Inferior parietal cortex (tissue), 1 donor: Measurements from ENCODE around the gene SF1.
A peak's percentile ranks its signal among the peaks of the same experiment; 100 is the strongest.

ENCODE experiments used
- DNase-seq: peaks from one replicate; pipeline ENCODE4 v3.0.0-alpha.2; 2016; ENCODE audit errors: extremely low spot score

The SF1 gene

DNA sequence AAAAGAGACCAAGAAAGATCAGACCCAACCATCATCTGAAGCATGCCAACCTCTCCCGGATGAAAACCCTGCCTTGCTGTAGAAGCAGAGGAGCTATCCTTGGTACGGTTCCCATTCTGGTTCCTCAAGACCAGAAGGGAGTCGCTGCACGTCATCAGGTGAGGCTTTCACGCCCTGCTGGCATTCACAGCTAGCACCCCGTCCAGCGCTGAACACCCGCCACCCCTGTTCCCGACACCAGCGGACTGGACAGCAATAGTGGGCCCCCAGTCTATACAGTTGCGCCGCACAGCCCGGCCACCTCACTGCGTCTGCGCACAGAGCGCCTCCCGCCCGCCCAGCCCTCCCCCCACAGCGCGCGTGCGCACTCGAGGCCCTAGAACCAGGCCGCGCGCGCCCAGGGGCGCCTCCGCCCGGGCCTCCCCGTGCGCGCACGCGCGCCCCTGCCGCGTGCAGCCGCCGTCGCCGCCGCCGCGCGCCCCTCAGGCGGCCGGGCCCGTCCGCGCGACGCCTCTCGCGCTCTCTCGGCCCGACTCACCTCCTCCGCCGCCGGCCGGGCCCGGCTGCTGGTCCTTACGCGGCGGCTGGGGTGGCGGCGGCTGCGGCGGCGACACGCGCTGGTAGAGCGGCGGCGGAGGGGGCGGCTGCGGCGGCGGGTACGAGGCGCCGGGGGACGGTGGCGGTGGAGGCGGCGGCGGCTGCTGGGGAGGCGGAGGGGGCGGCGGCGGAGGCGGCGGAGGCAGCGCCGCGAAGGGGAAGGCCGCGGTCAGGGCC lies 706 bp downstream of the SF1 start:
- DNase-seq: peak; percentile 84

- no peak for DNase-seq
Measured at GRCh38 chr11:64776875-64777274, 1.5 kb downstream of the SF1 start.

DNA sequence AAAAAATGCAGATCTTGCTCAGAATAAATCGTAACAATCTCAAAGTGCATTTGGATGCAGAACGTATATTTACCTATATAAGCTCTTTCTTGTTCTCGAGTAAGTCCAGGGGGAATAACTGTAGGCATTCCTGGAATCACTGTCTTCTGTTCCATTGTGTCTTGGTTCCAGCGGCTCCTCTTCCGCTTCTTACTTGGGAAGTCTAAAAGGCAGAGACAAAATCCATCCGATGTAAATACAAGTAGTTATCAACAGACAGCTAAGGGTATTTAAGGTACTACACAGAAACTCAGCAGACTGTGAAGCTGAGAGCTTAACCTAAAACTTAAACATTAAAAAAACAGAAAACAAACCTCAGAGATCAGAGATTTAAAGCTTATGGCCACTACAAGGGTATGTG lies 1.9 kb downstream of the SF1 start:
- DNase-seq: no peak

GRCh38 chr11:64774144-64774543 lies 4.2 kb downstream of the SF1 start:
- no peak for DNase-seq

DNA sequence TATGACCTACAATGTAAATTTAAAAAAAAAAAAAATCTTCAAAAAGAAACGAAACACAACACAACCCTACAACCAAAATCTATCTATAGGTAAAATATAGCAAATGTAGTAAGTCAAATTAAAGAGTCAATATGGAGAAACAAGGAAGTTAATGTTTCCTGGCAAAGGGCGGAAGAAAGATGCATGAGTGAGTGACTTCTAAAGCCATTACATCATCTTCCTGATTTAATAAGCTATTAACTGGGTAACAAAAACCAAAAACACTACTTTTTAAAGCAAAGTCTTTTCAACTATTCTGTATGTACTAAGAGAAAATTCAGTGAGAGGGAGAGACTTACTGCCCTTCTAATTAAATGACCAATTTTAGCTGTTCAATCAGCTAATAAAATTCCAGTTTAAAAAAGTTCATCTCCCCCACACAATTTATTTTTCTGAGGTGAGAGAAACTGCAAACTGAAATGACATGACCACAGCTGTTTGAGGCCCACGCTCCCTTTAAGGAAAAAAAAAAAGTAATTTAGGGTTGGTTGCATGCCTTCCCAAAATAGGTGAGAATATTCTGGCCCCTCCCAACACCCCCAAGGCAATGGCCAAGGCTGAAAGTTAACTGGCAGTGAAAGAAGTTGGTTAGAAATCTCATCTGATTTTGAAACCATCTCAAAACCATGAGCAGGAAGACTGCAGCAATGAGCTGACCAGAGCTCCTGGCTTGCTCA lies 5.9 kb downstream of the SF1 start:
- no peak for DNase-seq

DNA sequence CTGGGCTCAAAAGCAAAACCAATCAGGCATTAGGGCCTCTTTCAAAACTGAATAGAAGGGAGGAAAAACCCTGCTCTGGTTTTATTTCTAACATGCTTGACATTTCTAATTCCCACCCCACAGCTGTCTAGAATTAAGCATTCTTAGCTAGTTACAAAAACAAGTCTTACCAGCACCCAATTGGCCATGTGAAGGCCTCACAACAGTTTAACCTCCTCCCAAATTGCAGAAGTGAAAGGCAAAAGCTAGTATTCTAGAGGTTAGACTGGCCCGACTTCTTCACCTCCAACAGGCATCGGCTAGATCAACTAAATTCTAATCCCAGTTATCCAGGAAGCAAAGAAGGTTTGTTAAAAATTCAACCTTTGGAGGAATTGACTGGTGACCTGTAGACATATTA lies 6.5 kb downstream of the SF1 start:
- no peak for DNase-seq

DNA sequence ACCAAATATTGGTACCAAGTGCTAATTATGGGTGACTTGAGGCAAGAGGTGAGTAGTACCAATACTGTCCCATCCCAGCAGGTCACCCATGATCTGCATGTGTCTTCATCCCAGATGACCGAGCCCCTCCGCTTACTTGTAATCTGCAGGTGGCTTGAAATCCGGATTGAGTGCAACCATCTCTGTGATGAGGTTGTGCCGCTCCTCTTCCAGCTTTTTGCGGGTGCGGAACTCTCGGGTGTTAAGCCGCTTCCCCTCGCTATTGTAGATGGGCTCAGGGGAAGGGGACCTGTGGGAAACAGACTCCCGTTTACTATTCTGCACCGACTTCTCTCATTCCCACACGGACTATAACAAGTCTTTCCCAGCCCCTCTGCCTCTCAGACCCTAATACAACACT lies 8.2 kb downstream of the SF1 start:
- DNase-seq: no peak

GRCh38 chr11:64769283-64769682 lies 9.1 kb downstream of the SF1 start:
- no peak for DNase-seq

GRCh38 chr11:64768300-64768694 lies 10.0 kb downstream of the SF1 start:
- DNase-seq: no peak

DNA sequence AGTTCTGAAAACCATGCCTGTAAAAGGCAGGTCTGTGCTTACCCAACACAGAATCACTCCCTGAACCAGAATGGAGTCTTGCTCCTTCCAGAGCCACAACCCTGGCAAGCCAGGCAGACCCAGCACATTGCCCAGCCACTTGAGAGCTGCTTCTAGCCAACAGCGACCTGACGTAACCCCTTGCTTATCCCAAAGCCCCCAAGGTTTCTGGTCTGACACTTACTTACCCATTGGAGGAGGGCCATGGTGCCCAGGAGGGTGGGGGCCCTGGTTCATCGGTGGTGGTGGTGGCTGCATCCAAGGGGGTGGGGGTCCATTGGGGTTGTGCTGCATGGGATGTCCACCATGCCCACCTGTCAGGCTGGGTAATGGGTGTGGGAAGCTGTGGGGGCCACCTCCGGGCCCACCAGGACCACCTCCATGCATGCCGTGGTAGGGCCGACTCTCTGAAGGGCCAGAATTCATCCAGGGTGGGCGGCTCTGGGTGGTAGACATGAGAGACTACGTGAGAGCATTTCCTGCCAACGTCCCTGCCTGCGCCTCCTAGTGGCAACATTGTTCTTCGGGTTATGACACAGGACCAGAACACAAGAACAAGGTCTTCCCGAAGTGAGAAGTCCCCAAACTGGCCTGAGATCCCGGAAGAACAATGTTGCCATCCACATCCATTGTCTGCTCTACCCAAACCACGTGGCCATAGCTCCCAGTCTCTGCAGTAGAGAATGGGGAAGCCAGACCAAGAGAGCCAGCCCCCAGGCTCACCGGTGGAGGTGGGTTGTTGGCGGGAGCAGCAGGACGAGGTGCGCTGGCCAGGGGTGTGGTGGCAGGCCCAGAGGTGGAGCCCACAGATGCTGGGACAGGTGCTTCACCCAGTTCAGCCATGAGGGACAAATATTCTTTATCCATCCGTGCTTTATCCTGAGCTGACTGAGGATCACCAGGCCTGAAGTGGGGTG lies 10.7 kb downstream of the SF1 start:
- DNase-seq: no peak

GRCh38 chr11:64766881-64767280 lies 11.5 kb downstream of the SF1 start:
- no peak for DNase-seq

- no peak for DNase-seq
Measured at GRCh38 chr11:64765851-64766665, 12.3 kb downstream of the SF1 start.

DNA sequence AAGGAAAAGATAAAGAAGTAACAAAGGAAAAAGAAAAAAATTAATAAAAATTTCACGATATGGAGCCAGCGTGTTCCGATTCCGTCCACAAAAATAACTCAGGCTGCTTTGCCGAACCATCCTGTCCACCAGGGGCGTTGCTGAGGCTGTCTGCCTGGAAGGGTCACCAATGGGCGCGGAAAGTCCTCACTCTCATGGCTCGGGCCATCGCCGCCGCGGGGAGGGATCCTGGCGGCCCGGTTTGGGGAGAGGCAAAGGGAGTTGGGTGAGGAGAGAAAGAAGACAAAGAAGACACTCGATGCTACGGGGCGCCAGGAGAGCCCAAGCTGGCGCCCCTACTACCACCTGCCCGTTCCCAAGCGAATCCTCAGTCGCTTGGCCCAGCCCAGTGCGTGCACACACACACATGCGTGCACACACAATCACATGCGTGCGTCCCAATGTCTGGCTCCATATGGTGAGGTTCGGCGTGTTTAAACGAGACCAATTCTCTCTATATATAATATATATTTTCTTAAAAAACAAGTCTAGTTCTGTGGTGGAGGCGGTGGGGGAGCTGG lies 13.0 kb downstream of the SF1 start:
- DNase-seq: no peak

DNA sequence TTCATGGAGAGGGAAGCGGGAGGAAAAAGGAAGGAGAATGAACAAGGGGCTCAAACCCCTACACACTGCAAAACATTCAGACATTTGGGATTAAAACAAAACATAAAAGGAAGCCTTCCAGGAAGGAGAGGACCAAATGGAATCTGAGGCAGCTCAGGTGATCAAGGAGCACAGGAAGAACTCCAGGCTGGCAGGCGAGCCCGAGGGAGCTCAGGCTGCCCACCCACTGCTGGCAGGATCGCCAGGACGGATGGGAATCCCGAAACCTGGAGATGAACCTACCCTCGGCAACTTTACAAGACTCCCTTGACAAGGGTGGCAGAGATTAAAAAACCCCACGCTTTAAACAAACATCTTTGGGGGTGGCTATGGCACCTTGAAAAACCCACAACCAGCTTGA lies 13.6 kb downstream of the SF1 start:
- DNase-seq: no peak

GRCh38 chr11:64764040-64764611 lies 14.2 kb downstream of the SF1 start:
- DNase-seq: no peak

GRCh38 chr11:64763526-64764039 lies 14.8 kb downstream of the SF1 start:
- DNase-seq: no peak

DNA sequence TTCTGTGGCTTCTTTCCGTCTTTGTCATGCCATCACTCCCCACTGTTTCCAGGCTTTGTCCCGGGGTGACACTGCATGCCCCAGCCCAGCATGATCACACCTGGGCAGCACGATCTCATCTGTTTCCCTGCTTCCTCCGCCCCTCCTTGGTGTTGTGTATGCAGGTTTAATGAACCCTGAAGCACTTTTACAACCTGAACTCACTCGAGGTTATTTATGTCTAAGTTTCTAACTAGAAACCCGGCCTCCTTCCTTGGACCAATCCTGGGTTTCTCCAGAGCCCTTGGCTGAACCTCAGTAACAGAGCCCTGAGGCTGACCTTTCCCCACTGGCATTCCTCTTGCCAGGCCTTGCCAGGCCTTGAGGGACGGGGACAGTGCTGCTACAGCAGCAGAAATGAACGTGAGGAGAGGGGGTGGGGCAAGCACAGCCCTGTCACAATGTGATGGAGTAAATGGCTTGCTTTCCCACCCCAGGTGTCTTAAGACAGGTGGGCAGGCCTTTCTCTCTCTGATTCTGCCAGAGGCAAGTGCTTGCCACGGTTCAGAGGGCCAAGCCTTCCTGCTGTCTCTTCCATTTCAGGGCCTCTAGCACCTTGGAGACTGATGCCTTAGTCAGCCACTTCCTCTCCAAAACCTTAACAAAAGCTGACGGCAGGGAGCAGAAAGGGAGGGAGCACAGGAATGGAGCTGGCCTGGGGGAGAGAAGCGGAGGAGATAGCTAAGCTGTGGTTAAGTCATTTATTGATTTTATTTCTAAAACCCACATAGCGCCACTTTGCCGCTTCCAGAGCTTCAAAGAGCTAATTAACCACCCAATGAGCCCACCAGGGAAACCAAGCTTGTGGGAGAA lies 15.4 kb downstream of the SF1 start:
- no peak for DNase-seq

DNA sequence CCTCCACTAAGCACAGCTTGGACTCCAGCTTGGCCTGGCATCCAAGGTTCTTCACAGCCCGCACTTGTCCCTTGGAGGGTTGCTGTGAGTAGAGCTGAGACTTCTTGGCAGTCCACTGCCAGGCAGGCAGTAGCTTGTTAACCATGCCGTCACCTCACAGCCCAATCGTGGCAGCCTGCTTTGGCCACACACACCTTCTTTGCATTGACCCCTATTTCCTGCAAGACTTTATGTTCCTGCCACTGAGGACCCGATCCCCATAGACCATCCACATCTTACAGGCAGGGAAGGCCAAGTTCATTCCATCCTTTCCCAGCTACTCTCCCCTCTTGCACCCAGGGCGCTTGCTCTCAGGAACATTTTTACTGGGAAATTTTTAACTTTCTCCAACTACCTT lies 16.1 kb downstream of the SF1 start:
- DNase-seq: no peak

GRCh38 chr11:64760759-64761420 lies 17.5 kb downstream of the SF1 start:
- DNase-seq: no peak
